Erythroblast (primary cell): Measurements from ENCODE around the gene NOX4.
"Not testable (repeated sequence)": the region's sequence is repeated elsewhere in the genome, so short reads cannot be mapped to it uniquely, and the experiment has no call there.

ENCODE experiments used
- GATA1 ChIP-seq: IDR thresholded peaks from 2 replicates; pipeline ENCODE4 v1.6.1; 2011; ENCODE audit warnings: low read depth, mild to moderate bottlenecking, control low read depth, low read length, moderate library complexity
- POLR2A ChIP-seq: IDR thresholded peaks from 2 replicates; pipeline ENCODE4 v1.6.1; 2011; ENCODE audit warnings: mild to moderate bottlenecking, low read length

DNA sequence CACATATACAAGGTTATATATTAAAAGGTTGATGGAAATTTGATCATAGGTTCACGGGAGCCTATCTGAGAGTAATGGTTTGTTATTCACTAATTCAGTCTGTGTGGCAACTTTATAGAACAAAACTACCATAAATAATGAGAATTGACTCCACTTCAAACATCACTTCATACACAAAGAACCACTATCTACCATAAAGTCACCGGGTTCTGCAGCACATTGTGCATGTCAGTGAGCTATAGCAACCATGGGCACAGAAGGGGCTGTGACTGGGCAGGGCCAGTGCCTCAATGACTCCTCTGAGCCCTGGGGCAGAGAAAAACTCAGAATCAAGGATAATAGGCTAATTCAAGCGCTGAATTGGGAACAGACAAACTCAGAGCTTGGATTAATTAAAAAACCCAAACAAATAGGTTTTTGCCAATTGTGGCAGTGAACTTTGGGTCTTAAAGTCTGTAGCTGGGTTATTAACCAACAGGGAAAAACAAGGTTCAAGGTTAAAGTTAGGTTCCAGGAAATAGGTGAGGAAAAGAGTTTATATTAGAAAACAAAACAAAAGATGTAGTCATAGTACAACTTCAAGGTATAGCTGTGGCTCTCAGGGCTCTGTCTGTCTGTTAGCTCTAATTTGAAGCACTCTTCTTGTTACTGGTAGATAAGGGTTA lies 181.7 kb downstream of the NOX4 start:
- not testable (repeated sequence) for TF ChIP-seq POLR2A, GATA1
